SKM-1 (cell line): ENCODE data around the gene EPHA4.

Experiments used
- DNase-seq: peaks from one replicate; lab custom pipeline; 2025; ENCODE audit not compliant: unreplicated experiment; lab: John Stamatoyannopoulos, UW

EPHA4 gene

GRCh38 chr2:221480821-221481220 lies 91.3 kb downstream of the EPHA4 start:
- DNase-seq, result no peak

- DNase-seq, result no peak
These were observed 91.9 kb downstream of the EPHA4 start for GRCh38 chr2:221480163-221480562.

GRCh38 chr2:221478485-221478863 lies 93.6 kb downstream of the EPHA4 start:
- no peak for DNase-seq

- no peak for DNase-seq
These were observed 94.2 kb downstream of the EPHA4 start for GRCh38 chr2:221477714-221478484.

GRCh38 chr2:221476195-221476594 lies 95.9 kb downstream of the EPHA4 start:
- no peak for DNase-seq

- DNase-seq, result no peak
These were observed 98.7 kb downstream of the EPHA4 start for GRCh38 chr2:221473451-221473850.

- DNase-seq, result no peak
These were observed 103.8 kb downstream of the EPHA4 start for GRCh38 chr2:221468317-221468716.

GRCh38 chr2:221467610-221468009 lies 104.5 kb downstream of the EPHA4 start:
- no peak for DNase-seq

GRCh38 chr2:221466744-221467143 lies 105.4 kb downstream of the EPHA4 start:
- DNase-seq, result no peak

- DNase-seq, result no peak
These were observed 106.3 kb downstream of the EPHA4 start for GRCh38 chr2:221465776-221466175.

- no peak for DNase-seq
These were observed 107.1 kb downstream of the EPHA4 start for GRCh38 chr2:221464971-221465370.

GRCh38 chr2:221463241-221463896 lies 108.7 kb downstream of the EPHA4 start:
- no peak for DNase-seq

GRCh38 chr2:221461901-221462300 lies 110.2 kb downstream of the EPHA4 start:
- no peak for DNase-seq

GRCh38 chr2:221460136-221460535 lies 112.0 kb downstream of the EPHA4 start:
- no peak for DNase-seq

GRCh38 chr2:221458578-221458977 lies 113.5 kb downstream of the EPHA4 start:
- DNase-seq, result no peak

GRCh38 chr2:221455214-221455613 lies 116.9 kb downstream of the EPHA4 start:
- DNase-seq, result no peak

GRCh38 chr2:221454459-221455105 lies 117.5 kb downstream of the EPHA4 start:
- no peak for DNase-seq

- DNase-seq, result no peak
These were observed 120.0 kb downstream of the EPHA4 start for GRCh38 chr2:221451862-221452788.

GRCh38 chr2:221450280-221450679 lies 121.8 kb downstream of the EPHA4 start:
- no peak for DNase-seq

GRCh38 chr2:221449406-221449805 lies 122.7 kb downstream of the EPHA4 start:
- no peak for DNase-seq

GRCh38 chr2:221448844-221449390 lies 123.2 kb downstream of the EPHA4 start:
- no peak for DNase-seq
